Endometrial microvascular endothelial cells (primary cell): Measurements from ENCODE around the gene TRAK2. TPM values are rescaled to one million over a fixed set of nuclear protein-coding genes. Genes with fewer than 3 reads are reported as not detected.

Experiments used
- in situ Hi-C: cut with HindIII; loops from 2 replicates; pipeline ENCODE4 v1.10.0; 2017; ENCODE audit warnings: low sequenced_read_pairs, low pct_unique_long_range_greater_than_20kb; ENCODE audit errors: inconsistent ontology term
- total RNA-seq: library from RNA; depleted of rRNA; stranded (reverse); fragments of >200 nt; gene quantifications from one replicate; pipeline ENCODE4 v1.2.3, GENCODE V29; 2015; ENCODE audit errors: inconsistent ontology term

The TRAK2 gene
- total RNA-seq, 1 donor from 2014 or later: 32.8 TPM

- in situ Hi-C loops: no loop called here
Observed at GRCh38 chr2:201343559-201343958, 107.7 kb downstream of the TRAK2 start.

DNA sequence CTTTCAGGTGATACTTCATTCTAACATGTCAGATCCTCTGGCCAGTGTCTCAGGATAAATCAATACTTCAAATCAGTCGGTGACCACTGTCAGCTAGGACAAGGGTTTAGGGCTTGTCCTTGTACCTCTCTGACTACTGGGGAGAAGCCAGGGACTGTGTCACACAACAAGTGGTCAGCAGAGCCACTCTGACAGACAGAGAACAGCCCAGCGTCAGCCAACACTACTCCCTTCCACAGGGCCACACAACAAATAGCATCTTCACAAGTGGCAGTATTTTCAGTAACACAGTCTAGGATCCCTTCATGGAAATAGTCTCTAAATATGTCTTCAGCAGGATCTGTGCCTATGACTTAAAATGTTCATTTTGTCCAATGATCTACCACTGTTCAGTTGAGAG lies 108.3 kb downstream of the TRAK2 start:
- in situ Hi-C loops: no loop called here

DNA sequence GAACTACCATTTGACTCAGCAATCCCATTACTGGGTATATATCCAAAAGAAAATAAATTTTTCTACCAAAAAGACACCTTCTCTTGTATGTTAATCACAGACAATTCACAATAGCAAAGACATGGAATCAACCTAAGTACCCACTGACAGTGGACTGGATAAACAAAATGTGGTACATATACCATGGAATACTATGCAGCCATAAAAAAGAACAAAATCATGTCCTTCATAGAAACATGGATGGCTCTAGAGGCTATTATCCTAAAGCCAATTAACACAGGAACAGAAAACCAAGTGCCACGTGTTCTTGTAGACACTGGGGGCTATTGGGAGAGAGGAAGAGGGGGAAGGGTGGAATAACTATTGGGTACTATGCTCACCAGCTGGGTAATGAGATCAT lies 121.8 kb downstream of the TRAK2 start:
- in situ Hi-C loops: no loop called here

DNA sequence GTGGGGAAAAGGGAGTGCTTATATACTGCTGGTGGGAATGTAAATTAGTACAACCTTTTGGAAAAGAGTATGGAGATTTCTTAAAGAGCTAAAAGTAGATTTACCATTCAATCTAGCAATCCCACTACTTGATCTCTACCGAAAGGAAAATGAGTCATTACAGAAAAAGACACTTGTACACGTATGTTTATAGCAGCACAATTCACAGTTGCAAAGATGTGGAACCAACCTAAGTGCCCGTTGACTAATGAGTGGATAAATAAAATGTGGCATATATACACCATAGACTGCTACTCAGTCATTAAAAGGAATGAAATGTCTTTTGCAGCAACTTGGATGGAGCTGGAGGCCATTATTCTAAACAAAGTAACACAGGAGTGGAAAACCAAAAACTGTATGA lies 123.6 kb downstream of the TRAK2 start:
- in situ Hi-C loops: no loop called here

Other genes with a start within 250 kb of the TRAK2 start
- gene CASP8, start 190.9 kb downstream of the TRAK2 start, total RNA-seq: 32.7 TPM
- gene FLACC1, start 94.1 kb downstream of the TRAK2 start, total RNA-seq: not detected
- 42.8 TPM for gene STRADB, start 282 bp upstream of the TRAK2 start, total RNA-seq
- 49.7 TPM for gene TMEM237, start 192.0 kb upstream of the TRAK2 start, total RNA-seq
- 11.0 TPM for gene MPP4, start 247.2 kb upstream of the TRAK2 start, total RNA-seq